ENCODE data around the gene IKZF4.
"Not testable (repeated sequence)": the region's sequence is repeated elsewhere in the genome, so short reads cannot be mapped to it uniquely, and the experiment has no call there.

Gene IKZF4

GRCh38 chr12:56040963-56041551 is 20.2 kb downstream of the IKZF4 start:
- peak overlapping the region; percentile 27 to 94 for H3K4me3 ChIP-seq (replicated peaks in 1 of 2; ENCODE audit: low read depth in 2 of 2, low read length in 2 of 2)
- no peak for DNase-seq (ENCODE audit: low read depth in 2 of 2)
- no peak for TF ChIP-seq CTCF (IDR thresholded peaks at IDR 0.05; ENCODE audit: low read depth, low read length)

GRCh38 chr12:56041552-56042429 is 20.9 kb downstream of the IKZF4 start, which contains the start of gene RPS26:
Gene RPS26, plus strand, starts transcription at chr12:56041918. Its CDS starts 249 bp downstream, at chr12:56042167.
- DNase-seq (ENCODE audit: low read depth in 2 of 2): peak; percentile 100
- peak; percentile 39 for TF ChIP-seq CTCF (IDR thresholded peaks at IDR 0.05; ENCODE audit: low read depth, low read length)
- H3K4me3 ChIP-seq (replicated peaks in 1 of 2; ENCODE audit: low read depth in 2 of 2, low read length in 2 of 2): peak within 1 kb of the TSS; percentile 85 to 94

- H3K4me3 ChIP-seq (replicated peaks in 1 of 2; ENCODE audit: low read depth in 2 of 2, low read length in 2 of 2): peak overlapping the region; percentile 85 to 94
- not testable (repeated sequence) for DNase-seq (ENCODE audit: low read depth in 2 of 2)
Measured at GRCh38 chr12:56042430-56042813, 21.6 kb downstream of the IKZF4 start.

GRCh38 chr12:56042843-56043242 is 22.0 kb downstream of the IKZF4 start:
- no peak for TF ChIP-seq CTCF (IDR thresholded peaks at IDR 0.05; ENCODE audit: low read depth, low read length)
- DNase-seq (ENCODE audit: low read depth in 2 of 2): no peak
- H3K4me3 ChIP-seq (replicated peaks in 1 of 2; ENCODE audit: low read depth in 2 of 2, low read length in 2 of 2): peak overlapping the region; percentile 85 to 94

GRCh38 chr12:56046027-56046780 is 25.4 kb downstream of the IKZF4 start:
- no peak for DNase-seq (ENCODE audit: low read depth in 2 of 2)
- no peak overlapping the region for H3K4me3 ChIP-seq (replicated peaks in 1 of 2; ENCODE audit: low read depth in 2 of 2, low read length in 2 of 2)
- no peak for TF ChIP-seq CTCF (IDR thresholded peaks at IDR 0.05; ENCODE audit: low read depth, low read length)

- no peak for DNase-seq (ENCODE audit: low read depth in 2 of 2)
- TF ChIP-seq CTCF (IDR thresholded peaks at IDR 0.05; ENCODE audit: low read depth, low read length): no peak
- H3K4me3 ChIP-seq (replicated peaks in 1 of 2; ENCODE audit: low read depth in 2 of 2, low read length in 2 of 2): no peak overlapping the region
Measured at GRCh38 chr12:56053407-56053893, 32.6 kb downstream of the IKZF4 start.

GRCh38 chr12:56059964-56060363 is 39.1 kb downstream of the IKZF4 start:
- peak; percentile 29 to 78 for DNase-seq (ENCODE audit: low read depth in 2 of 2)
- not testable (repeated sequence) for H3K4me3 ChIP-seq (replicated peaks in 1 of 2; ENCODE audit: low read depth in 2 of 2, low read length in 2 of 2)

All from cardiac fibroblast (primary cell).